WTC11 (cell line): ENCODE results near the gene DFFB.

Experiments used
- CTCF ChIP-seq: fragments of 200-600 bp; IDR thresholded peaks from 2 replicates; pipeline ENCODE4 v1.8.0; 2022; ENCODE audit warnings: antibody characterized with exemption
- ZNF512 ChIP-seq: sonication (generic); formaldehyde crosslinking; IDR thresholded peaks from 2 replicates; pipeline ENCODE4 v1.8.1; 2022; ENCODE audit warnings: missing genetic modification reagents, borderline replicate concordance

GRCh38 chr1:3872546-3872945 is 15.3 kb downstream of the DFFB start:
- no peak for TF ChIP-seq CTCF
- no peak for TF ChIP-seq ZNF512 (CRISPR knock-in tag)
